Neural cell (in vitro differentiated cells): ENCODE measurements around the gene WIZ. TPM values are rescaled to one million over a fixed set of nuclear protein-coding genes. Genes with fewer than 3 reads are reported as not detected.

ENCODE experiments used
- H2AFZ ChIP-seq: fragments of 200-600, 300-800 bp; sonication (generic), shearing (Covaris generic); 2 replicates; pipeline ENCODE4 v1.6.0; 2014; ENCODE audit warnings: low read depth, mild to moderate bottlenecking, antibody characterized with exemption, low read length, moderate library complexity
- H3F3A ChIP-seq: fragments of 200-600 bp; shearing (Covaris generic); 2 replicates; pipeline ENCODE4 v1.6.1; 2016; ENCODE audit warnings: mild to moderate bottlenecking, moderate library complexity, mixed read lengths, antibody characterized with exemption, low read length; ENCODE audit not compliant: insufficient read depth, poor library complexity, severe bottlenecking
- H3K27ac ChIP-seq: fragments of 200-600, 300-800 bp; sonication (generic), shearing (Covaris generic); 2 replicates; pipeline ENCODE4 v1.5.1; 2014; ENCODE audit warnings: mild to moderate bottlenecking, low read length, moderate library complexity
- H3K27me3 ChIP-seq: fragments of 300-800, 200-600 bp; sonication (generic), shearing (Covaris generic); 2 replicates; pipeline ENCODE4 v1.6.0; 2014; ENCODE audit warnings: mild to moderate bottlenecking, low read depth, low read length, moderate library complexity; ENCODE audit not compliant: insufficient read depth
- H3K36me3 ChIP-seq: fragments of 300-800, 200-600 bp; sonication (generic), shearing (Covaris generic); 2 replicates; pipeline ENCODE4 v1.5.1; 2014; ENCODE audit warnings: mild to moderate bottlenecking, antibody characterized with exemption, low read length, moderate library complexity; ENCODE audit not compliant: insufficient read depth
- H3K4me2 ChIP-seq: fragments of 300-800, 200-600 bp; sonication (generic), shearing (Covaris generic); 2 replicates; pipeline ENCODE4 v1.6.0; 2014; ENCODE audit warnings: mild to moderate bottlenecking, low read length
- H3K4me3 ChIP-seq: fragments of 300-800, 200-600 bp; sonication (generic), shearing (Covaris generic); 2 replicates; pipeline ENCODE4 v1.5.1; 2014; ENCODE audit warnings: mild to moderate bottlenecking, low read length, moderate library complexity
- H3K79me2 ChIP-seq: fragments of 200-600 bp; shearing (Covaris generic); replicated peaks from 2 replicates; pipeline ENCODE4 v1.6.0; 2014; ENCODE audit warnings: mild to moderate bottlenecking, low read length, moderate library complexity; ENCODE audit not compliant: insufficient read depth
- H3K9ac ChIP-seq: fragments of 300-800, 200-600 bp; sonication (generic), shearing (Covaris generic); 2 replicates; pipeline ENCODE4 v1.6.1; 2016; ENCODE audit warnings: mild to moderate bottlenecking, low read length, mixed read lengths
- H3K9me2 ChIP-seq: fragments of 200-600 bp; shearing (Covaris generic); 2 replicates; pipeline ENCODE4 v1.6.1; 2016; ENCODE audit warnings: mild to moderate bottlenecking, low read length, mixed read lengths; ENCODE audit not compliant: insufficient read depth
- H3K9me3 ChIP-seq: fragments of 200-600, 300-800 bp; sonication (generic), shearing (Covaris generic); 2 replicates; pipeline ENCODE4 v1.6.1; 2016; ENCODE audit warnings: mild to moderate bottlenecking, mixed run types, low read length, moderate library complexity, mixed read lengths
- H4K20me1 ChIP-seq: fragments of 200-600 bp; shearing (Covaris generic); 2 replicates; pipeline ENCODE4 v1.6.1; 2016; ENCODE audit warnings: mild to moderate bottlenecking, mixed run types; ENCODE audit not compliant: insufficient read depth
- CTCF ChIP-seq: fragments of 450-650 bp; IDR thresholded peaks from 2 replicates; pipeline ENCODE4 v1.5.1; 2014; ENCODE audit warnings: antibody characterized with exemption, mild to moderate bottlenecking, moderate library complexity; ENCODE audit not compliant: poor library complexity, severe bottlenecking
- EP300 ChIP-seq: fragments of 450-650 bp; conservative IDR thresholded peaks from 2 replicates; pipeline ENCODE4 v1.6.1; 2014; ENCODE audit warnings: antibody characterized with exemption, mild to moderate bottlenecking, moderate library complexity; ENCODE audit not compliant: poor library complexity, severe bottlenecking
- EZH2 ChIP-seq: fragments of 200-600, 300-800 bp; shearing (Covaris generic), sonication (generic); IDR thresholded peaks from 2 replicates; pipeline ENCODE4 v1.6.1; 2014; ENCODE audit warnings: antibody characterized with exemption, low read length, borderline replicate concordance, mild to moderate bottlenecking; ENCODE audit not compliant: insufficient read depth, poor library complexity, severe bottlenecking
- MXI1 ChIP-seq: fragments of 450-650 bp; conservative IDR thresholded peaks from 2 replicates; pipeline ENCODE4 v1.6.1; 2014; ENCODE audit warnings: antibody characterized with exemption, mild to moderate bottlenecking; ENCODE audit not compliant: poor library complexity, severe bottlenecking
- POLR2AphosphoS5 ChIP-seq: IDR thresholded peaks from 2 replicates; pipeline ENCODE4 v1.6.1; 2012
- RAD21 ChIP-seq: fragments of 450-650 bp; conservative IDR thresholded peaks from 2 replicates; pipeline ENCODE4 v1.6.1; 2014; ENCODE audit warnings: antibody characterized with exemption, mild to moderate bottlenecking, moderate library complexity
- REST ChIP-seq: IDR thresholded peaks from 2 replicates; pipeline ENCODE4 v1.6.1; 2012; ENCODE audit warnings: borderline replicate concordance
- SMC3 ChIP-seq: fragments of 450-650 bp; conservative IDR thresholded peaks from 2 replicates; pipeline ENCODE4 v1.6.1; 2014; ENCODE audit warnings: antibody characterized with exemption, mild to moderate bottlenecking, moderate library complexity; ENCODE audit not compliant: poor library complexity
- TAF1 ChIP-seq: IDR thresholded peaks from 2 replicates; pipeline ENCODE4 v1.6.1; 2012; ENCODE audit warnings: low read depth
- polyA plus RNA-seq: library from polyadenylated mRNA; depleted of rRNA; stranded (reverse); fragments of >200 nt; gene quantifications from 2 replicates; pipeline ENCODE4 v1.2.3, GENCODE V29; 2014

Gene WIZ
- polyA plus RNA-seq, 1 donor from 2014 or later = 13.0 TPM

- TF ChIP-seq EZH2 = no peak
- no peak for TF ChIP-seq CTCF
- TF ChIP-seq POLR2AphosphoS5 = no peak
- TF ChIP-seq RAD21 = no peak
- TF ChIP-seq TAF1 = no peak
- no peak for TF ChIP-seq MXI1
- no peak for TF ChIP-seq SMC3
- TF ChIP-seq REST = no peak
- no peak for TF ChIP-seq EP300
- no peaks in the 10 kb centered on the region for H3K9me2 ChIP-seq
- no peak overlapping the region for H3K4me2 ChIP-seq
- H4K20me1 ChIP-seq = peaks cover 54% of the 10 kb centered on the region
- no peak overlapping the region for H3K27ac ChIP-seq
- no peak overlapping the region for H3K4me3 ChIP-seq
- no peak overlapping the region for H3K9ac ChIP-seq
- H3F3A ChIP-seq = no peaks in the 10 kb centered on the region
- peaks cover 39% of the 10 kb centered on the region for H3K79me2 ChIP-seq
- no peaks in the 10 kb centered on the region for H3K9me3 ChIP-seq
- no peaks in the 10 kb centered on the region for H3K27me3 ChIP-seq
- H3K36me3 ChIP-seq = no peaks in the 10 kb centered on the region
- H2AFZ ChIP-seq = no peak overlapping the region
Observed at GRCh38 chr19:15400521-15401396, 49.0 kb downstream of the WIZ start.

GRCh38 chr19:15399635-15400034 lies 50.1 kb downstream of the WIZ start:
- no peak for TF ChIP-seq POLR2AphosphoS5
- no peak for TF ChIP-seq MXI1
- Histone ChIP-seq H3K36me3 (no peaks in the 10 kb centered on the region), H3K79me2 (peaks cover 31% of the 10 kb centered on the region), H3K27ac (no peak overlapping the region), H3F3A (no peaks in the 10 kb centered on the region), H3K9me3 (no peaks in the 10 kb centered on the region), H3K4me2 (no peak overlapping the region), H3K9ac (no peak overlapping the region), H3K27me3 (no peaks in the 10 kb centered on the region), H3K9me2 (no peaks in the 10 kb centered on the region), H3K4me3 (no peak overlapping the region), H2AFZ (no peak overlapping the region), H4K20me1 (peaks cover 50% of the 10 kb centered on the region)
